Karpas-422 (cell line): ENCODE measurements around the gene SUSD6. TPM values are rescaled to one million over a fixed set of nuclear protein-coding genes. Genes with fewer than 3 reads are reported as not detected.

Experiments
- DNase-seq: peaks from one replicate; pipeline ENCODE4 v3.0.0-alpha.2; 2015
- H2AFZ ChIP-seq: fragments of 200-600 bp; sonication (generic); 2 replicates; pipeline ENCODE4 v1.6.1; 2014; ENCODE audit warnings: antibody characterized with exemption, low read length, mixed read lengths
- H3K27ac ChIP-seq: fragments of 200-600 bp; sonication (generic); 2 replicates; pipeline ENCODE4 v1.5.1; 2014; ENCODE audit warnings: mild to moderate bottlenecking, low read length, moderate library complexity
- H3K27me3 ChIP-seq: fragments of 200-600 bp; sonication (generic); 2 replicates; pipeline ENCODE4 v1.6.1; 2014; ENCODE audit warnings: low read length, mixed read lengths
- H3K36me3 ChIP-seq: fragments of 200-600 bp; sonication (generic); 2 replicates; pipeline ENCODE4 v1.6.1; 2014; ENCODE audit warnings: low read length, mixed read lengths; ENCODE audit not compliant: insufficient read depth
- H3K4me1 ChIP-seq: fragments of 200-600 bp; sonication (generic); 2 replicates; pipeline ENCODE4 v1.6.1; 2014; ENCODE audit warnings: mild to moderate bottlenecking, low read length, mixed read lengths
- H3K4me2 ChIP-seq: fragments of 200-600 bp; sonication (generic); 2 replicates; pipeline ENCODE4 v1.6.1; 2014; ENCODE audit warnings: low read length, low read depth, mild to moderate bottlenecking; ENCODE audit not compliant: poor library complexity, severe bottlenecking
- H3K4me3 ChIP-seq: fragments of 200-600 bp; sonication (generic); 2 replicates; pipeline ENCODE4 v1.5.1; 2014; ENCODE audit warnings: mild to moderate bottlenecking, antibody characterized with exemption, low read length, mixed read lengths
- H3K79me2 ChIP-seq: fragments of 200-600 bp; sonication (generic); 2 replicates; pipeline ENCODE4 v1.6.1; 2014; ENCODE audit warnings: mild to moderate bottlenecking, low read length, mixed read lengths
- H3K9ac ChIP-seq: fragments of 200-600 bp; sonication (generic); 2 replicates; pipeline ENCODE4 v1.6.0; 2014; ENCODE audit warnings: low read length
- H3K9me2 ChIP-seq: fragments of 200-600 bp; sonication (generic), shearing (Covaris generic); replicated peaks from 2 replicates; pipeline ENCODE4 v1.6.0; 2014; ENCODE audit warnings: mild to moderate bottlenecking, low read length, moderate library complexity; ENCODE audit not compliant: insufficient read depth
- H3K9me3 ChIP-seq: fragments of 300-700, 200-600 bp; sonication (generic); 2 replicates; pipeline ENCODE4 v1.6.1; 2014; ENCODE audit warnings: low read length, mixed read lengths
- H4K20me1 ChIP-seq: fragments of 200-600 bp; sonication (generic); 2 replicates; pipeline ENCODE4 v1.6.1; 2014; ENCODE audit warnings: mild to moderate bottlenecking, antibody characterized with exemption, low read length, low read depth; ENCODE audit not compliant: insufficient read depth
- total RNA-seq: library from RNA; depleted of rRNA; stranded (reverse); fragments of >200 nt; shearing (Covaris generic); gene quantifications from 2 replicates; pipeline ENCODE4 v1.2.3, GENCODE V29; 2014; ENCODE audit warnings: low replicate concordance

SUSD6 gene
- total RNA-seq, 1 experiment from 2014 or later: 46.0 TPM

DNA sequence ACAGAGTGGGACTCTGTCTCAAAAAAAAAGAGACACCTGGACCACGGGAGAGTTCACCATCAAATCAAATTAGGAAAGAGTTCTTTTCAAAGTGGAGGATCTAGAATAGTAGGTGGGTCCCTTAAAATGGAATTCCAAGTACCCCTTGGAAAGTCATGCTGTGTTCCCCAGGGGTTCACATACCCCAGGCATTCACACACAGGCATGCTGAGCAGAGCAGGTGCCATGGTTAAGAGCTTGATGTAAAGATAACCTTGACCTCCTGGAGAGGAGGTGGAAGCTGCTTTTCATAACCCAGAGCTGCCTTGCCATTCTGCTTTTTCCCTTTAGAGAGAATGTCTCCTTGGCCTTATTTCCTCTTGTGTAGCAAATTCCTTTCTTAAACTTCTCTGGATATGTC, 141.4 kb downstream of the SUSD6 start:
- H3K9me3 ChIP-seq: no peaks in the 10 kb centered on the region
- H4K20me1 ChIP-seq: no peaks in the 10 kb centered on the region
- no peaks in the 10 kb centered on the region for H3K79me2 ChIP-seq
- H3K9me2 ChIP-seq: 0 out of 2 replicates have a peak, but pooled peaks cover 4% of the 10 kb centered on the region
- no peak overlapping the region for H3K9ac ChIP-seq
- H3K4me2 ChIP-seq: no peak overlapping the region
- H3K27me3 ChIP-seq: no peaks in the 10 kb centered on the region
- H2AFZ ChIP-seq: no peak overlapping the region
- no peak for DNase-seq
- H3K4me1 ChIP-seq: peaks cover 9% of the 10 kb centered on the region
- no peak overlapping the region for H3K4me3 ChIP-seq
- no peaks in the 10 kb centered on the region for H3K36me3 ChIP-seq
- no peak overlapping the region for H3K27ac ChIP-seq

DNA sequence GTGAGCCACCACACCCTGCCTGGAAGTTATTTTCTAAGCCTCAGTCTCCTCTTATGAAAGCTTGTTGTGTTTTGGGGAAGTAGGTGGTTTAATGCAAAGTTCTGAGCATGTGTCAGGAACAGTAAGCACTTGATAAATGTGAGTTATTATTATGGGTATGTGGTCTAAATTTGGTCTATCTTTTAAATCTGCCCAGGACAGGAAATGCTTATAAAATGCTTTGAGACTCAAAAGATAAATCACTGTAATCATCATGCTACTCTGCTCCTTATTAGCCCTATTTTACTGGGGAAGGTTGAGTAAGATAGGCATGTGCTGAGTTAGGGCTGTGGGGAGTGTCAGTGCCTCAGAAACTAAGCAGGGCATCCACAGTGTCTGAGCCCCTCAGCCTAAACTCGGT, 142.5 kb downstream of the SUSD6 start:
- no peaks in the 10 kb centered on the region for H4K20me1 ChIP-seq
- peaks cover 9% of the 10 kb centered on the region for H3K4me1 ChIP-seq
- no peaks in the 10 kb centered on the region for H3K36me3 ChIP-seq
- H3K4me3 ChIP-seq: no peak overlapping the region
- 0 out of 2 replicates have a peak, but pooled peaks cover 4% of the 10 kb centered on the region for H3K9me2 ChIP-seq
- H3K9me3 ChIP-seq: no peaks in the 10 kb centered on the region
- no peak overlapping the region for H3K4me2 ChIP-seq
- H3K9ac ChIP-seq: no peak overlapping the region
- H3K27ac ChIP-seq: no peak overlapping the region
- H3K79me2 ChIP-seq: no peaks in the 10 kb centered on the region
- H2AFZ ChIP-seq: no peak overlapping the region
- no peaks in the 10 kb centered on the region for H3K27me3 ChIP-seq
- peak; percentile 53 for DNase-seq

DNA sequence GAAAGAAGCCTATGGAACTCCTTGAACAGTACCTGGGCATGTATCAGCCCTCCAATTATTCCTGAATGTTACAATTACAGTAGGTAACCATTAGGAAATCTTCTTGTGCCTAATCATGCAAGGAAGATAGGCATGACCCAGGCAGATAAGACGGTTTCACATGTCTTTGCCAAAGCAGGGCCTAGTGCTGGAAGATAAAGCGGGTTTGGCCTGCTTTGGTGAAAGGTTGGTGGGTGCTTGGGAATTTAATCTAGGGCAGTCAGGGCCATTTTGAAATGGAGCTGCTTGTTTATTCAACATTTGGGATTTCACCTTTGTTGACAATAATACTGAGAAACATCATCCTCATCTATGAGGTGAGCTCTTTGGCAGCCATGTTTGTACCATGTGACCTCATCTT, 143.1 kb downstream of the SUSD6 start:
- Histone ChIP-seq H2AFZ (no peak overlapping the region), H3K27me3 (no peaks in the 10 kb centered on the region), H4K20me1 (no peaks in the 10 kb centered on the region), H3K79me2 (no peaks in the 10 kb centered on the region), H3K9me2 (0 out of 2 replicates have a peak, but pooled peaks cover 4% of the 10 kb centered on the region), H3K36me3 (no peaks in the 10 kb centered on the region), H3K4me1 (peaks cover 9% of the 10 kb centered on the region), H3K4me3 (no peak overlapping the region), H3K4me2 (no peak overlapping the region), H3K27ac (no peak overlapping the region), H3K9ac (no peak overlapping the region), H3K9me3 (no peaks in the 10 kb centered on the region)
- no peak for DNase-seq

DNA sequence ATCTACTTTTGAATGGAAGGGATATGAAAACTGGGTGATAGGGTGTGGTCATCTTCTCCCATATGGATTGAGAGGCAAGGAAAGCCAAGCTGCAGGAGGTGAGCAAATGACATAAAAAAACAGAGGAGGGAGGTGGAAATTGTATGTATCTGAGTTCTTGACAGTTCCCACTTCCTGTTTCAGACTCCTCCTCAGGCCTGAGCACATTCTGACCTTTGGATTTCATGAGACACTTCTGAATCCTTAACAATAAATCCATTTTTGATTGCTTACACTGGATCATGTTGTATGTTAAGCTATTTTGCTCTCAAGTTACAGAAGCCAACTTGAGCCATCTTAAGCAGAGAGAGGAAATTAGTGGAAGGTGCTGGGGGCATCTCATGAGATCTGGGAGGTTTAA, 143.9 kb downstream of the SUSD6 start:
- H3K79me2 ChIP-seq: no peaks in the 10 kb centered on the region
- H3K4me3 ChIP-seq: no peak overlapping the region
- H2AFZ ChIP-seq: peak overlapping the region; percentile 16; the same call in 1 of the 2 replicates
- H3K9me3 ChIP-seq: no peaks in the 10 kb centered on the region
- H3K4me2 ChIP-seq: no peak overlapping the region
- no peaks in the 10 kb centered on the region for H3K27me3 ChIP-seq
- H3K27ac ChIP-seq: no peak overlapping the region
- H4K20me1 ChIP-seq: no peaks in the 10 kb centered on the region
- H3K36me3 ChIP-seq: no peaks in the 10 kb centered on the region
- peaks cover 9% of the 10 kb centered on the region for H3K4me1 ChIP-seq
- H3K9me2 ChIP-seq: 0 out of 2 replicates have a peak, but pooled peaks cover 4% of the 10 kb centered on the region
- H3K9ac ChIP-seq: no peak overlapping the region
- DNase-seq: no peak

- peaks cover 10% of the 10 kb centered on the region for H3K4me1 ChIP-seq
- no peak for DNase-seq
- H3K9me3 ChIP-seq: no peaks in the 10 kb centered on the region
- peak overlapping the region; percentile 16; the same call in 1 of the 2 replicates for H2AFZ ChIP-seq
- H3K4me2 ChIP-seq: no peak overlapping the region
- H3K36me3 ChIP-seq: no peaks in the 10 kb centered on the region
- no peaks in the 10 kb centered on the region for H3K79me2 ChIP-seq
- no peak overlapping the region for H3K9ac ChIP-seq
- H4K20me1 ChIP-seq: no peaks in the 10 kb centered on the region
- H3K27ac ChIP-seq: no peak overlapping the region
- H3K27me3 ChIP-seq: no peaks in the 10 kb centered on the region
- H3K9me2 ChIP-seq: 0 out of 2 replicates have a peak, but pooled peaks cover 4% of the 10 kb centered on the region
- no peak overlapping the region for H3K4me3 ChIP-seq
These were observed 144.4 kb downstream of the SUSD6 start for GRCh38 chr14:69755784-69756183.

DNA sequence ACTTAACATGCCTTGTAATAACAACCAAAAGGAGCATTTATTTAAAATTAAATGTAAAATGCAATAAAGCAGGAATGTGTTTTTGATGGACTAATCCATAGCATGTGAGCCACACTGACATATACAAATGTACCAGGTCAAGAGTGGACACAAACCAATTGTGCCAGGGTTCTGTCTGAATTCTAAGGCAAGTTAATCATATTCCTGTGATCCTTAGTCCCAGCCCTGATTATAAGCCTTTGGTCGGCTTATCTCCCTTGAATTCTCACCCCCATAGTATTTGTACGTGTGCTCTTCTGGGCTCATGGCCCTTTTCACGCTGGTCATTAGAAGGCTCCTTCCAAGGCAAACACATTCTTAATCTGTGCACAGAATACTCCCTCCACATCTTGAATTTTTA, 144.9 kb downstream of the SUSD6 start:
- Histone ChIP-seq H3K9me3 (no peaks in the 10 kb centered on the region), H3K79me2 (no peaks in the 10 kb centered on the region), H3K4me2 (no peak overlapping the region), H3K4me3 (no peak overlapping the region), H3K4me1 (peaks cover 11% of the 10 kb centered on the region), H2AFZ (no peak overlapping the region), H3K9ac (no peak overlapping the region), H4K20me1 (no peaks in the 10 kb centered on the region), H3K9me2 (0 out of 2 replicates have a peak, but pooled peaks cover 4% of the 10 kb centered on the region), H3K27ac (no peak overlapping the region), H3K36me3 (no peaks in the 10 kb centered on the region), H3K27me3 (no peaks in the 10 kb centered on the region)
- no peak for DNase-seq

- Histone ChIP-seq H3K9ac (no peak overlapping the region), H4K20me1 (no peaks in the 10 kb centered on the region), H3K27me3 (no peaks in the 10 kb centered on the region), H3K36me3 (no peaks in the 10 kb centered on the region), H2AFZ (no peak overlapping the region), H3K9me3 (no peaks in the 10 kb centered on the region), H3K79me2 (no peaks in the 10 kb centered on the region), H3K9me2 (no peaks in the 10 kb centered on the region), H3K4me3 (no peak overlapping the region), H3K4me2 (no peak overlapping the region), H3K27ac (no peak overlapping the region), H3K4me1 (0 out of 2 replicates have a peak, but pooled peaks cover 2% of the 10 kb centered on the region)
- DNase-seq: no peak
These were observed 149.4 kb downstream of the SUSD6 start for GRCh38 chr14:69760810-69761209.

- Histone ChIP-seq H3K4me3 (no peak overlapping the region), H3K36me3 (peaks cover 13% of the 10 kb centered on the region), H3K9me3 (no peaks in the 10 kb centered on the region), H3K9me2 (no peaks in the 10 kb centered on the region), H3K27ac (no peak overlapping the region), H3K9ac (no peak overlapping the region), H3K27me3 (no peaks in the 10 kb centered on the region), H2AFZ (no peak overlapping the region), H4K20me1 (peaks cover 17% of the 10 kb centered on the region), H3K4me1 (peaks cover 19% of the 10 kb centered on the region), H3K79me2 (peaks cover 23% of the 10 kb centered on the region), H3K4me2 (no peak overlapping the region)
- no peak for DNase-seq
These were observed 152.5 kb downstream of the SUSD6 start for GRCh38 chr14:69763761-69764510.
